Raji (cell line): ENCODE measurements around the gene RNF126.

ENCODE experiments used
- POLR2A ChIP-seq: IDR thresholded peaks from 2 replicates; pipeline ENCODE4 v1.6.1; 2011; ENCODE audit warnings: low read depth, low read length, control low read depth; ENCODE audit not compliant: insufficient read depth

Gene RNF126

DNA sequence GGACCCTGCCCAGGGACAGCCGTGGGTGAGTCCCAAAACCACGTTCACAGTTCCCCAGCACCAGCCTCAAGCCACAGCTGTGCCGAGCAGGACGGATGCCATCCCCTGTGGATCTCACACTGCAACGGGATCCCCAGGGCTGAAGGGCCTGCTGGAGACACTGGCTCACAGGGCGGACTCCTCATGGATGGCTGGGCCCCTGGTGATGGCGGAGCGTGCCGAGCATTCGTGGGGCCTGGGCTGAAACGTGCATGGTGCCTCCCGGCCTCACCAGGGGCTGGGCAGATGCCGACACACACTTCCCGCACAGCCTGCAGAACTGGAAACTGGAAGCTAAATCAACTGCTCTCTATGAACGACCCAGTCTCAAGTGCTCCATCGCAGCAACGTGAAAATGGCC is 9.6 kb downstream of the RNF126 start:
- TF ChIP-seq POLR2A: no peak

DNA sequence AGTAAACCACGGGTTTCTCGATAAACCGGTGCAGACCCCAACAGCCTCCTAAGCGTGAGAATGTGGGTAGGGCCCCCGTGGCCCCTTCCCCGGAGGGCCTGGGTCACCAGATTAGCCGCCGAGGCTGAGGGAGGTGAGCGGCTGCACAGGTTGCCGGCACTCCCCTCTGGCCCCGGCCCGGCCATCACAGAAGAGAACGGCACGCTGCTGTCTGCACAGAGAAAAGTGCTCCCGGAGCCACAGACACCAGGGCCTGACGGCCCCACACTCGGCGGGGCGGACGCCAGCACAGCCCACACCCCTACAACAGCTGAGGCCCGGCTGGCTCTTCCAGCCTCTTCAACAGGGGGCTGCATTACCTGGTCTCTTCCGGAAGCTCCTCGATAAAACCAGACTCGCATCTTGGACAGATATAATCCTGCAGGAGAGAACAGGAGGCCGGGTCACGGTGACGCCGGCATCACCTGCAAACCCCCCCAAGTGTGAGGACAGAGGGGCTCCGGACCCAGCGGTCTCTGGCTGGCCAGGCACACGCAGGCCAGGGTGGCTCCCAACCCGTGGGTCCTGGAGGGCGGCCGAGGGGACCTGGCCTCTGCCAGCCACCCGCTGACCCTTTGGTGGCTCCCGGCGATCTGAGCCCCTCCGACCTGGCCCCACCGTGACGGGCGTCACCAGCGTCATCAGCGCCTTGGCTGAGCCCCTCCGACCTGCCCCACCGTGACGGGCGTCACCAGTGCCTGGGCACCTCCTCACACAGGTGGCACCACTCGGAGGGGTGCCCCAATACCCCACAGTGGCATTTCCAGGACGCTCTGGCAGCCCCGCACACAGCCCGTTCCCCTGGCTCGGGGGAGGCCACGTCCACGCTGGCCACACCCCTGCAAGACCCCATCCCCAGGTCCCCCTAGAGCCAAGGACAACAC is 10.3 kb downstream of the RNF126 start:
- no peak for TF ChIP-seq POLR2A

DNA sequence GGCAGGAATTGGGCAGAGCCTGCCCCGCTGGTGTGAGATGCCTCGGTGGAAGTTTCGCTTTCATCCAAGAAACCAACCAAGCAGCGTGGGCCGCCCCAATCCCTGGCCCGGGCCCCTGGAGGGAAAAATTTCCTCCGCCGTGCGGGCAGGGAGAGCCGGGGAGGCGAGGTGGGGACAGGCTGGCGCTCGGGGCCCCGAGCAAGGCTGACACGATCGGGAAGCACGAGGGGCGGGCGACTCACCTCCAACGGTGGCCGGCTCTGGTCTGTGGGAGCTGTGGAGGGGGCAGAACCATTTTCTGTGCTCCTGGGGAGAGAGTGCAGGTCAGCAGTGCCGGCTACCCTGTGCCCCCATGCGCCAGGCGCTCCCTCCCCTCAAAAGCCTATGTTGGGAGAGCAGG is 11.0 kb downstream of the RNF126 start:
- TF ChIP-seq POLR2A: no peak

DNA sequence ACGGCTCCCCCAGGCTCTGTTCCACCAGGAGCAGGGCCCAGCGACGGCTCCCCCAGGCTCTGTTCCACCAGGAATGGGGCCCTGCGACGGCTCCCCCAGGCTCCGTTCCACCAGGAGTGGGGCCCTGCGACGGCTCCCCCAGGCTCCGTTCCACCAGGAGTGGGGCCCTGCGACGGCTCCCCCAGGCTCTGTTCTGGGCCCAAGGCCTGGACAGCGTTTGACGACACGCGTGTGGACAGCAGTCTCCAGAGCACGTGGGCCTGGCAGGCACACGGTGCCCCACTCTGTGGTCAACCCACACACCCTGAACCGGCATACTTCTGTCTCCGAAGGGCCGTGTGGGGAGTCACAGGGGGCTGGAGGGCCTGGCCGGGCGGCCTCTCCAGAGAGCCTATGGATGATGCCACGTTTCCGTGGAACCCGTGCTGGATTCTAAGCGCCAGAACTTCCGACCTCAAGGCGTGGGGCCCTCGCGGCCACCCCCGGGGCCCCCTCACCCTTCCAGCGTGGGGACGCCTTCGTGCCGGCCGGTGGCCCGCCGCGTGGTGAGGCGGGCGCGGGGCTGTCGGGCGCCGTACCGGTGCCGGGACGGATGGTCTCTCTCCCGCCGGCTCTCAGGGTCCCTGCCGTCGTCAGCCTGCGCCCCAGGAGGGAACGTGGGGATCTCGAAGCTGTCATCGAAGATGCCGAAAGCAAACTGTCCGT is 11.7 kb downstream of the RNF126 start:
- no peak for TF ChIP-seq POLR2A

DNA sequence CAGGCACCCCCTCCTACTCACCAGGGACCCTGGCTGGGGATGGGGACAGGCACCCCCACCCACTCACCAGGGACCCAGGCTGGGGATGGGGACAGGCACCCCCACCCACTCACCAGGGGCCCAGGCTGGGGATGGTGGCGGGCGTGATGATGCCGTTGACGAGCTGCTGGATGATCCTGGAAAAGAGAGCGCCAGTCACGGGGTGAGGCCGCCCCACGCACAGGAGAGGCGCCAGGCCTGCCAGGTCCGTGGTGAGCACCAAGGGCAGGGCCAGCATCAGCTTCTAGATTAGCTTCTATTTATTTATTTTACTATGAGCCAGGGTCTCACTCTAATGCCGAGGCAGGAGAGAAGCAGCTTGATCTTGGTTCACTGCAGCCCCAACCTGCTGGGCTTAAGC is 12.9 kb downstream of the RNF126 start:
- no peak for TF ChIP-seq POLR2A

DNA sequence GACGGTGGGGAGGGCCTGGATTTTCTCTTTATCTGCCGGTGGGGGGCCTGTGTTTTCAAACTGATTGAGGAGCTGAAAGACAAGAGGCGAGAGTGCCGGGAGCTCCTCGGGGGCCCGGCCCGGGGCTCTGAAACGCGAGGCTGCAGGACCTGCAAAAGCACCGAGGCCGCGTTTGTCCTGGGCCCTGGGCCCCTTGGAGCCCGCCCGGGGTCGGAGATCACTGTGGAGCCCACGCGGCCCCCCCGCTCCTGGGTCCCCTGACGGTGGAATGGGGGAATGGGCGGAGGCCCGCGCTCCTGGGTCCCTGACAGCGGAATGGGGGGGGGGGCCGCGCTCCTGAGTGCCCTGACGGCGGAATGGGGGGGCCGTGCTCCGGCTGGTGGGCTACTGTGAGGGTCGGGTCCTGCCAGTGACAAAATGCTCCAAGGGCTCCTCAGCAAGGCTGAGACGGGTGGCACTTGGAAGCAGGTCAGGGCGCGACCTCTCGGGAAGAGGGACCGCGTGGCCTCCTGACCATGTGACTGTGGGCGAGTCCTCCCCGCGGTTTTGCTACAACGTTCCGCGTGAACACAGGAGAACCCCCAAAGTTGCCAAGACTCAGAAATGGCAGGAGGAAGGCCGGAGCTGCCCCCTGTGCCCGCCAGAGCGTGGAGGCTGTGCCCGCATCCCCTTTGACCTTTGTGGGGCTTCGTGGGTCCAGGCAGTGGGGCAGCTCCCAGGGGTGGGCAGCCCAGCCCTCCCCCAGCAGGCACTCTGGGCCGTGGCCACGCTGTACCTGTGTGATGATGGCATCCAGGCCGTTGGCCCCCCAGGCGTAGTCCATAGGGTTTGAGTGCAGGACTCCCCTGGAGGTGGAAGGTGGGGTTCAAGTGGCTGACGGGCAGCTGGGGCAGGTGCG is 13.9 kb downstream of the RNF126 start:
- TF ChIP-seq POLR2A: no peak

DNA sequence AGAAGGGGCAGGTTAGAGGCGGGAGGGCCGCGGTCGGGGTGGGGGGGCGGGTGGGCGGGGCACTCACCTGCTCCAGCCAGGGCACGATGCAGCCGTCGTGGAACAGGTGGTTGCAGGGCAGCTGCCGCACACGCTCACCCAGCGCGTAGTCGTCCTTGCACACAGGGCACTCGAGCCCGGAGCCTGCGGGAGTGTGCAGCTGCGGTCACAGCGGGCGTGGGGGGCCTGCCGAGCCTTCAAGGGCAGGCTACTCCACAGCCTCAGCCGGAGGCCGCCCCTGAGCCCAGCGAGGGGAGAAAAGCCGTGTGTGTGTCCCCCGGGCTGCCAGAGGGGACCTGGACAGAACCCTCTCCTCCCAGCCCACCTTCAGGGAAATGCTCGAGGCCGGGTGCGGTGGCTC is 14.7 kb downstream of the RNF126 start:
- TF ChIP-seq POLR2A: no peak

DNA sequence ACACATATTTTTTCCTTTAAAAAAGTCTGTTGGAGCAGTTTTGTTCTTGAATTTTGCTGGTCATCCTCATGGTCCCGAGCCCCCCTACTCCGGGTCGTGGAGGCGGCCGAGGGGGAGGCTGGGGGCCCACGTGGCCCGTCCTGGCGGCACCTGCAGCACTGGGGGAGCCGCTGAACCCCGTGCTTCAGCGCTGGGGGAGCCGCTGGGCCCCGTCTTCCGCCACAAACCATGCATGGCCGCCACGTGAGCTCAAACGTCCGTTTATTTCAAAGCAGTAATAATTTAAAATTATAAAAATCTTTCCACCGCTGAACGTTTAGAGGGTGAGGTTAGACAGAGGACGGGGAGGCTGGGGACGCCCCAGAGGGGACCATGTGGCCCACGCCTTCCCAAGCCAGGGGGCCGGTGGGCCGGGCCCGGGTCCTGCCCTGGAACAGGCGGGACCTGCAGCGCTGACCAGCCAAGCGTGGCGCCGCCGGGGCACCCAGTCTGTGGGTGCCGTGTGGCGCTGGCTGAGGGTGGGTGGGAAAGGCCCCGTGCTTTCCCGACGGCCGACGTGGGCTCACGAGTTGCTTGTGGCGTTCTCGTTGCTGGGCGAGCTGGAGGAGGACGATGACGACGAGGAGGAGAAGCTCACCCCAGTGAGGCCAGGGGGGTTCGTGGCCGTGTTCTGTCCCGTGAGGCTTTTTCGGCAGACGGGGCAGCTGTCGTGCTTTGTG is 15.3 kb downstream of the RNF126 start:
- TF ChIP-seq POLR2A: no peak

DNA sequence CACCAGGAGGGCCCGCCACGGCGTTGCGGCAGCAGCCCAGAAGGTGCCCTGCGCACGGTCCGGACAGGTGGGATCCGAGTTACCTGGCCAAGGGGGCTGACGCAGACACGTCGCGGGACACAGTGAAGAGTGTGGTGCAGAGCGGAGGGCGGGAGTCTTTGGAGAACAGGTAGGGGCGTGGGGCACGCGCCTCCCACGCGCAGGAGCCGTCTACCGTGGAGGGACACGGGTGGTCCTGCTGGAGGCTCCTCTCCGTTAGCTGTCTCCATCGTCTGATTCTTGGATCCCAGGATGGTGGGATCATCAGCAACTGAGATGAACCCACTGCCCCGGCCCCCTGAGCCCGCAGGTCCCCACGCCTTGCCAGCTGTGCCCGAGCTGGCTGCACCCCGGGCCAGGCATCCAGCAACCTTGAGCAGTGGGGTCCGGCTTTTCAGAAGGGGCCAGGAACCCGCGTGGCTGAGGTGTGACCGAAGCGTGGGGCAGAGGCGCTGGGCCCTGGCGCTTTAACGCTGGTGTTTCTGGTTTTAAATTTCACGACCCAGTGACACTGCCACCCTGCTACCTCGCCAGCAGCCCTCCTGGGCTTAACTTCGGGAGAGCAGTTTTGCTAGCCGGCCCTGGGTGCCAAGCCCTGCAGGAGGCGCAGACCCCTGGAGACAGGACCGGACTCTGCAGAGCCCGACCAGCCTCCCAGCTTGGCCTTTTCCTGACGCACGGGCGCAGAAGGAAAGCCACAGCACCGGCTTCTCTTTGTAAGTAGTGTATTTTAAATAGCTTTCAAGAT is 16.0 kb downstream of the RNF126 start:
- no peak for TF ChIP-seq POLR2A

DNA sequence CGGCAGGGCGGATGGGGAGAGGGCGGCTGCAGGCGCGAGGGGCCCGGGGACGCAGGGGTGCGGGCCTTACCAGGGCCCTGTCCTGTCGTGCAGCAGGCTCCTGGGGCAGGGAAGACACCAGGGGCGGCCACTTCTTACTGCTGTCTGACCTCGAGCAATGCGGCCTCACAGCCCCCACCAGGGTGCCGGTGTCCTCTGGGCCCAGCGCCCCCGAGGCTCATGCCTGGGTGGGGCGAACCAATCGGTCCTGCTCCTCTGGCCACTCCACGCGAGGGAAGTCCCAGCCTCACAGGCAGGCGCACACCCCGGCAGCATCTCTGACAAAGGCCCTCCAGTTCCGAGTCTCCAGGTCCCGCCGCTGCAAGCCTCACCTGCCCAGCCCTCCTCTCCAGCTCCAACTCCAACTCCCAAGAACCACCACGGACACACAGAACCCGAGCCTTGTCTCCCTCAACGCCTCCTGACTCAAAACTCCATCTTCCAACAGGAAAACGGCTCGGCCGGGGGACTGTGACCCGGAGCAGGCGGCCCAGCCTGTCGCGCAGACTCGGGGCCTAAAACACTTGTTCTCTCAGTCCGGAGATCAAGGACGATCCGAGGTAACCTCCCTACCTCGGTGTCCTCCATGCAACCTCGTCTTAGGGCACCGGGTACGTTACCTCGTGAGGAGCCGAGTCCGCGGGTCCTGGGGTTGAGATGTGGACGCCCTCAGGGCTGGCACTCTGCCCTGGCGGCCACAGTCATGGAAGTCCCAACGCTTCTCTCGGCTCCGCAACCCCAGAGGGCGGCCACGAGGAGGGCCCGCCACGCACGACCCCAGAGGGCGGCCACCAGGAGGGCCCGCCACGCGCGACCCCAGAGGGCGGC is 16.9 kb downstream of the RNF126 start:
- no peak for TF ChIP-seq POLR2A

DNA sequence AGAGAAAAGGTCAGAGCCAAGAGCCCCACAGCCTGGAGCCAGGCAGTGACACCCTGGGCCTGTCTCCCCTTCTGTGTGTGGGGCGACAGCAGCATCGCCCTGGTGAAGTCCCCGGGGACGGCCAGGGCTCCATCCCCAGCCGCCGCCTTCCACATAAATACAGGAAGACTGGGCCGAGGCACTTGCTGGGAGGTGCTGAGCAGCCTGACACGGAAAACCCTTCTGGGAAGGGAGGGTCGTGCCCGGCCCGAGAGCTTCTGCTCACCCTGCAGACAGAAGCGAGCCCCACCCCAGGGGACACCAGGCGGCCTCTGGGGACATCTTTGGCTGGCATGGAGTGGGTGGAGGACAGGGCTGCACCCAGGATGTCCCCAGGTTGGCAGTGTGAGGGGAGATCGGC is 18.2 kb downstream of the RNF126 start:
- TF ChIP-seq POLR2A: no peak

DNA sequence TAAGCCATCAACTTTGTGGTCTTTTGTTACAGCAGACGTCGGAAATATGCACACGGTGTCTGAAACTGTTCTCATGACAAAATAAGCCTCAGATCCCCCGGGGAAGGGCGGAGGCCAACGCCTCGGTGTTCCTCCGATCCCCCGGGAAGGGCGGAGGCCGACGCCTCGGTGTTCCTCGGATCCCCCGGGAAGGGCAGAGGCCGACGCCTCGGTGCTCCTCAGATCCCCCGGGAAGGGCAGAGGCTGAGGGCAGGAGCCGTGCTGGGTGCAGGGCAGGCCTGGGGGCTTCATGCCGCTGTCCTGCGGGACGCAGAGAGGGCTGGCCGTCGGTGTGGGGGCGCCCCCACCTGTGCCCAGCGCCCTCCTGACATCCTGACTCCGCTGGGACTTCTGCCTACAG is 18.7 kb downstream of the RNF126 start:
- TF ChIP-seq POLR2A: no peak

DNA sequence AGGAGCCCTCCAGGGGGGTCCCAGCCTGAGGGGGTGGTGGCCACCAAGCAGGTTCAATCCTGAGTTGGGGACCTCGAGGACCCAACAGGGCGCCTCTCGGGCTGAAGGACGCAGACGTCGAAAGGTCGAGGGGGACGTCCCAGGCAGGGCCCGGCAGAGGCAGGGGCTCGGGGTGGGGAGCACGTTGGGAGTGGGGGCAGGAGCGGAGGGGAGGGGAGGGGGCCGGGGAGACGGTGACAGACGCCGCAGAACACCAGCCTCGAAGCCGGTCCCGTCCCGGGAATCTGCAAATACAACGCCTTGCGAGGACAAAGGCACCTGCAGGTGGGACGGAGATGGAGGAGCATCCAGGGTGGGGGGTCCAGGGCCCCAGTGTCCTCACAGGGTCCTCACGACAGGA is 19.3 kb downstream of the RNF126 start:
- no peak for TF ChIP-seq POLR2A
